Jurkat, Clone E6-1 (cell line): Measurements from ENCODE around the gene PGM5.

ENCODE experiments used
- DNase-seq: peaks from one replicate; pipeline ENCODE4 v3.0.0-alpha.2; 2011; ENCODE audit warnings: low read depth, low spot score
- H3K4me3 ChIP-seq: 2 replicates; pipeline ENCODE4 v1.5.1; 2011; ENCODE audit warnings: mild to moderate bottlenecking, low read length, control low read depth, moderate library complexity

PGM5 gene

GRCh38 chr9:68480807-68481206 is 124.4 kb downstream of the PGM5 start:
- no peak overlapping the region for H3K4me3 ChIP-seq
- DNase-seq, result no peak

- no peak for DNase-seq
Measured at GRCh38 chr9:68482548-68482947, 126.1 kb downstream of the PGM5 start.

GRCh38 chr9:68488126-68488525 is 131.7 kb downstream of the PGM5 start:
- no peak for DNase-seq

More at GRCh38 chr9:68482548-68482947, 126.1 kb downstream of the PGM5 start:
- H3K4me3 ChIP-seq, result no peak overlapping the region

GRCh38 chr9:68489646-68490045 is 133.2 kb downstream of the PGM5 start:
- no peak for DNase-seq
- H3K4me3 ChIP-seq, result no peak overlapping the region

More at GRCh38 chr9:68488126-68488525, 131.7 kb downstream of the PGM5 start:
- H3K4me3 ChIP-seq, result no peak overlapping the region

- DNase-seq, result no peak
- H3K4me3 ChIP-seq, result no peak overlapping the region
Measured at GRCh38 chr9:68492806-68493205, 136.4 kb downstream of the PGM5 start.

- no peak for DNase-seq
- no peak overlapping the region for H3K4me3 ChIP-seq
Measured at GRCh38 chr9:68493541-68493940, 137.1 kb downstream of the PGM5 start.

GRCh38 chr9:68493958-68494577 is 137.7 kb downstream of the PGM5 start:
- DNase-seq, result no peak
- H3K4me3 ChIP-seq, result no peak overlapping the region

- no peak for DNase-seq
- no peak overlapping the region for H3K4me3 ChIP-seq
Measured at GRCh38 chr9:68495247-68495646, 138.8 kb downstream of the PGM5 start.

- DNase-seq, result no peak
Measured at GRCh38 chr9:68496356-68496755, 139.9 kb downstream of the PGM5 start.

GRCh38 chr9:68497629-68498028 is 141.2 kb downstream of the PGM5 start:
- H3K4me3 ChIP-seq, result no peak overlapping the region
- no peak for DNase-seq

More at GRCh38 chr9:68496356-68496755, 139.9 kb downstream of the PGM5 start:
- no peak overlapping the region for H3K4me3 ChIP-seq

GRCh38 chr9:68498816-68499215 is 142.4 kb downstream of the PGM5 start:
- DNase-seq, result peak; percentile 61

GRCh38 chr9:68500457-68501381 is 144.3 kb downstream of the PGM5 start:
- no peak overlapping the region for H3K4me3 ChIP-seq
- no peak for DNase-seq

More at GRCh38 chr9:68498816-68499215, 142.4 kb downstream of the PGM5 start:
- H3K4me3 ChIP-seq, result no peak overlapping the region

- no peak overlapping the region for H3K4me3 ChIP-seq
Measured at GRCh38 chr9:68502279-68502678, 145.9 kb downstream of the PGM5 start.

GRCh38 chr9:68505681-68506409 is 149.4 kb downstream of the PGM5 start:
- H3K4me3 ChIP-seq, result no peak overlapping the region
- no peak for DNase-seq

More at GRCh38 chr9:68502279-68502678, 145.9 kb downstream of the PGM5 start:
- no peak for DNase-seq

GRCh38 chr9:68506551-68506950 is 150.1 kb downstream of the PGM5 start:
- no peak for DNase-seq
- H3K4me3 ChIP-seq, result no peak overlapping the region

GRCh38 chr9:68507130-68507805 is 150.9 kb downstream of the PGM5 start:
- peak; percentile 26 for DNase-seq
- no peak overlapping the region for H3K4me3 ChIP-seq

- DNase-seq, result no peak
- H3K4me3 ChIP-seq, result no peak overlapping the region
Measured at GRCh38 chr9:68507806-68508145, 151.4 kb downstream of the PGM5 start.

- DNase-seq, result no peak
- no peak overlapping the region for H3K4me3 ChIP-seq
Measured at GRCh38 chr9:68508547-68508946, 152.1 kb downstream of the PGM5 start.

GRCh38 chr9:68509689-68510088 is 153.3 kb downstream of the PGM5 start:
- no peak for DNase-seq
- no peak overlapping the region for H3K4me3 ChIP-seq
